Smooth muscle cell (in vitro differentiated cells): ENCODE results near the gene POU5F1. TPM values are rescaled to one million over a fixed set of nuclear protein-coding genes. Genes with fewer than 3 reads are reported as not detected.

Source experiments
- DNase-seq: peaks from one replicate; lab custom pipeline; 2025; ENCODE audit not compliant: unreplicated experiment; lab: John Stamatoyannopoulos, UW
- H2AFZ ChIP-seq: fragments of 200-600 bp; sonication (generic); 2 replicates; pipeline ENCODE4 v1.6.0; 2016; ENCODE audit warnings: antibody characterized with exemption, low read depth, mild to moderate bottlenecking
- H3F3A ChIP-seq: fragments of 200-600 bp; sonication (generic); 2 replicates; pipeline ENCODE4 v1.6.0; 2017; ENCODE audit warnings: antibody characterized with exemption, low read depth
- H3K27ac ChIP-seq: fragments of 200-600 bp; sonication (generic); 2 replicates; pipeline ENCODE4 v1.5.1; 2016; ENCODE audit warnings: low read depth, mild to moderate bottlenecking
- H3K27me3 ChIP-seq: fragments of 200-600 bp; sonication (generic); 2 replicates; pipeline ENCODE4 v1.6.1; 2016; ENCODE audit warnings: low read depth, mild to moderate bottlenecking
- H3K36me3 ChIP-seq: fragments of 200-600 bp; sonication (generic); 2 replicates; pipeline ENCODE4 v1.5.1; 2016; ENCODE audit warnings: low read depth
- H3K4me1 ChIP-seq: fragments of 200-600 bp; sonication (generic); 2 replicates; pipeline ENCODE4 v1.5.1; 2016; ENCODE audit warnings: low read depth
- H3K4me2 ChIP-seq: fragments of 200-600 bp; sonication (generic); 2 replicates; pipeline ENCODE4 v1.6.0; 2016; ENCODE audit warnings: mild to moderate bottlenecking
- H3K4me3 ChIP-seq: fragments of 200-600 bp; sonication (generic); 2 replicates; pipeline ENCODE4 v1.5.1; 2016; ENCODE audit warnings: mild to moderate bottlenecking
- H3K79me2 ChIP-seq: fragments of 200-600 bp; sonication (generic); 2 replicates; pipeline ENCODE4 v1.6.0; 2016; ENCODE audit warnings: low read depth, mild to moderate bottlenecking
- H3K9ac ChIP-seq: fragments of 200-600 bp; sonication (generic); 2 replicates; pipeline ENCODE4 v1.6.0; 2016; ENCODE audit warnings: low read depth
- H3K9me3 ChIP-seq: fragments of 200-600 bp; sonication (generic); replicated peaks from 2 replicates; pipeline ENCODE4 v1.5.1; 2016; ENCODE audit warnings: low read depth
- H4K20me1 ChIP-seq: fragments of 200-600 bp; sonication (generic); 2 replicates; pipeline ENCODE4 v1.6.0; 2016; ENCODE audit warnings: low read depth
- CTCF ChIP-seq: fragments of 200-600 bp; sonication (generic); IDR thresholded peaks from 2 replicates; pipeline ENCODE4 v1.5.1; 2017; ENCODE audit warnings: borderline replicate concordance, mild to moderate bottlenecking, antibody characterized with exemption; ENCODE audit not compliant: insufficient read depth, poor library complexity, severe bottlenecking
- WGBS: methylation state at CpG from one replicate; pipeline ENCODE4 v1.1.7; 2016; ENCODE audit warnings: low lambda C conversion rate; 5-methylcytosine and 5-hydroxymethylcytosine counted together
- polyA plus RNA-seq: library from polyadenylated mRNA; unstranded; fragments of >200 nt; fragmentation: Nextera tagmentation; extraction: Ambion mirVana; gene quantifications from 2 replicates; pipeline ENCODE4 v1.2.1, GENCODE V29; 2016
- total RNA-seq: library from RNA; depleted of rRNA; stranded (reverse); fragments of >200 nt; gene quantifications from 2 replicates; pipeline ENCODE4 v1.2.3, GENCODE V29; 2014

The POU5F1 gene
- total and polyA plus RNA-seq, 2 experiments from 2014 or later = not detected

- no peaks in the 10 kb centered on the region for H3K79me2 ChIP-seq
- no peak overlapping the region for H3K27ac ChIP-seq
- H3K36me3 ChIP-seq = no peaks in the 10 kb centered on the region
- H3K9me3 ChIP-seq = no peaks in the 10 kb centered on the region
- no peak overlapping the region for H2AFZ ChIP-seq
- no peaks in the 10 kb centered on the region for H3F3A ChIP-seq
- H3K4me1 ChIP-seq = no peaks in the 10 kb centered on the region
- H3K27me3 ChIP-seq = no peaks in the 10 kb centered on the region
- H3K4me3 ChIP-seq = no peak overlapping the region
- no peak overlapping the region for H3K4me2 ChIP-seq
- no peak overlapping the region for H3K9ac ChIP-seq
- no peak for DNase-seq
- TF ChIP-seq CTCF = no peak
- no peaks in the 10 kb centered on the region for H4K20me1 ChIP-seq
- 76% methylated on average over 8 of the region's 8 CpGs for WGBS
These were observed 7.9 kb upstream of the POU5F1 start for GRCh38 chr6:31178143-31179041.

GRCh38 chr6:31175971-31176370 is 5.5 kb upstream of the POU5F1 start:
- Histone ChIP-seq H3K4me3 (no peak overlapping the region), H3K27ac (no peak overlapping the region), H3K9ac (no peak overlapping the region), H3K4me1 (peaks cover 6% of the 10 kb centered on the region), H3F3A (no peaks in the 10 kb centered on the region), H3K9me3 (no peaks in the 10 kb centered on the region), H3K27me3 (no peaks in the 10 kb centered on the region), H4K20me1 (no peaks in the 10 kb centered on the region), H3K4me2 (no peak overlapping the region), H2AFZ (no peak overlapping the region), H3K79me2 (no peaks in the 10 kb centered on the region), H3K36me3 (no peaks in the 10 kb centered on the region)
- no peak for TF ChIP-seq CTCF
- WGBS = 78% methylated on average over 3 of the region's 3 CpGs
- DNase-seq = no peak

GRCh38 chr6:31174378-31174777 is 3.9 kb upstream of the POU5F1 start:
- H3K27me3 ChIP-seq = peaks cover 15% of the 10 kb centered on the region
- no peaks in the 10 kb centered on the region for H4K20me1 ChIP-seq
- no peak overlapping the region for H3K4me2 ChIP-seq
- no peaks in the 10 kb centered on the region for H3F3A ChIP-seq
- no peak for DNase-seq
- H3K9me3 ChIP-seq = no peaks in the 10 kb centered on the region
- TF ChIP-seq CTCF = no peak
- no peak overlapping the region for H3K9ac ChIP-seq
- H3K79me2 ChIP-seq = no peaks in the 10 kb centered on the region
- 91% methylated on average over 5 of the region's 5 CpGs for WGBS
- no peaks in the 10 kb centered on the region for H3K36me3 ChIP-seq
- no peak overlapping the region for H3K4me3 ChIP-seq
- peaks cover 6% of the 10 kb centered on the region for H3K4me1 ChIP-seq
- H2AFZ ChIP-seq = no peak overlapping the region
- no peak overlapping the region for H3K27ac ChIP-seq

GRCh38 chr6:31173406-31173805 is 2.9 kb upstream of the POU5F1 start:
- Histone ChIP-seq H3K4me2 (no peak overlapping the region), H3K9ac (no peak overlapping the region), H3K4me3 (no peak overlapping the region), H3K27ac (no peak overlapping the region), H3K79me2 (no peaks in the 10 kb centered on the region), H4K20me1 (no peaks in the 10 kb centered on the region), H3K4me1 (peaks cover 6% of the 10 kb centered on the region), H3F3A (no peaks in the 10 kb centered on the region), H2AFZ (no peak overlapping the region), H3K27me3 (peaks cover 24% of the 10 kb centered on the region), H3K9me3 (no peaks in the 10 kb centered on the region), H3K36me3 (no peaks in the 10 kb centered on the region)
- no peak for TF ChIP-seq CTCF
- no peak for DNase-seq
- WGBS = 42% methylated on average over 3 of the region's 3 CpGs
